Kidney capillary endothelial cell (primary cell): ENCODE measurements around the gene ZNF827.

ENCODE experiments used
- DNase-seq: peaks from one replicate; pipeline ENCODE4 v3.0.0-alpha.2; 2018; ENCODE audit warnings: low spot score

ZNF827 gene

GRCh38 chr4:145719752-145720624 lies 218.6 kb downstream of the ZNF827 start:
- DNase-seq, result no peak

GRCh38 chr4:145716661-145717200 lies 221.9 kb downstream of the ZNF827 start:
- DNase-seq, result no peak

- DNase-seq, result no peak
Measured at GRCh38 chr4:145716200-145716599, 222.4 kb downstream of the ZNF827 start.

- no peak for DNase-seq
Measured at GRCh38 chr4:145709843-145710242, 228.8 kb downstream of the ZNF827 start.

- no peak for DNase-seq
Measured at GRCh38 chr4:145709336-145709735, 229.3 kb downstream of the ZNF827 start.
